ENCODE measurements around the gene UBE2J2. TPM values are rescaled to one million over a fixed set of nuclear protein-coding genes. Genes with fewer than 3 reads are reported as not detected.

The UBE2J2 gene
- total and polyA plus RNA-seq, 2 of the 4 experiments (the other 2 are of a cell fraction): 20.6 to 67.5 TPM

DNA sequence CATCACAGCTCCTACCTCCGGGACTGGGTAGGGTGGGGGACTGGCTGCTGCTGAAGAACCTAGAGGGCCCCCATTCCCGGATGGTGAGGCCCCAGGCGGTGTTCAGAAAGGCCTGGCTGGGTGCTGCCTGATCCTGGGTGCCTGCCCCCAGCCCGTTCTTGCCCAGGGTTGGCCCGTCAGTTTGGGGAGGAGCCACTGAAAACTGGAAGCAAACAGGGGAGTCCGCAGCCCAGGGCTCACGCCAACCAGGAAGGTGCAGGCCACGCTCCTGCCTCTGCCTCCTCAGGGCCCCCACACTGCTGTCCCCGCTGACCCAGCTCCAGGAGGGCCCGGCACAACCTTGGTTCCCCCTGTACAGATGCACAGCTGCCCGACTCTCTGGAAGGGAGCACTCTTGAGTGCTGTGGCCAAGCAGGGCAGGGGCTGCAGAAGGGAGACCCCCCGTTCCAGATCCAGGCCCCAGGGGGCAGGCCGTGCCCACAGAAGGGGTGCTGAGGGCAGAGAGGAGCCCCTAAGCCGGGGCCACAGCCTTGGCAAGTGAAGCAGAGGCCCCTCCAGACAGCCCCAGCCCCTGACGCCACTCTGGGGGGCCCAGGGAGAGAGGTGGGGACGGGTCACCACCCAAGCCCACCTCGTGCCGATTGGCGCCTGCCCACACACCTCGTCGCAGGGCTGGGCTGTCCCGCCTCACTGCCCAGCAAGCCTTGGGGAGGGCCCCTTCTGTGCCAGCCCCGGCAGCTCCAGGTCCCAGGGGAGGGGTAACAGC is 32.6 kb downstream of the UBE2J2 start:
- Histone ChIP-seq H2BK15ac (ENCODE audit: low read depth, low read length) (no peak overlapping the region), H4K91ac (ENCODE audit: insufficient read depth, low read depth, low read length) (no peak overlapping the region), H3K56ac (ENCODE audit: extremely low read depth, insufficient read depth, low read length) (no peak overlapping the region), H4K5ac (ENCODE audit: low read depth, low read length) (peak overlapping the region; percentile 43; the same call in 1 of the 2 replicates), H2BK20ac (ENCODE audit: low read depth, low read length) (no peak overlapping the region), H3K18ac (ENCODE audit: low read depth, low read length) (no peak overlapping the region), H3K14ac (replicated peaks; ENCODE audit: low read depth, low read length) (no peak overlapping the region), H3K27me3 (ENCODE audit: control insufficient read depth, insufficient read depth, low read length) (no peaks in the 10 kb centered on the region), H2AK5ac (ENCODE audit: low read depth, low read length) (no peak overlapping the region), H3K23ac (ENCODE audit: low read depth, low read length) (no peak overlapping the region), H4K8ac (ENCODE audit: low read depth in 2 of 2, low read length in 2 of 2) (peak overlapping the region in 1 of 2 experiments; percentile 4; a peak in 1 of 4 replicates), H3K9me1 (ENCODE audit: insufficient read depth, low read length) (no peaks in the 10 kb centered on the region), H2BK5ac (ENCODE audit: low read depth, low read length, poor library complexity, severe bottlenecking) (no peak overlapping the region), H2AK9ac (replicated peaks; ENCODE audit: low read depth, low read length, poor library complexity) (no peak overlapping the region), H2AFZ (replicated peaks; ENCODE audit: low read length, poor library complexity) (peak overlapping the region; percentile 23), H3K36me3 (ENCODE audit: control insufficient read depth, insufficient read depth, low read length) (peaks cover 2% of the 10 kb centered on the region; the same call in 1 of the 2 replicates), H3K4ac (ENCODE audit: low read depth, low read length) (no peak overlapping the region), H3K4me3 (ENCODE audit: insufficient read depth, low read depth, low read length) (no peak overlapping the region), H3K79me1 (ENCODE audit: low read depth in 1 of 2, low read length in 2 of 2) (peaks cover 0 to 5% of the 10 kb centered on the region in 2 experiments; a peak in 1 of 4 replicates), H3K4me2 (ENCODE audit: low read depth, low read length) (no peak overlapping the region), H3K9me3 (ENCODE audit: control insufficient read depth, insufficient read depth, low read length) (no peaks in the 10 kb centered on the region), H4K20me1 (ENCODE audit: insufficient read depth, low read length) (no peaks in the 10 kb centered on the region), H3K4me1 (ENCODE audit: control insufficient read depth, insufficient read depth, low read length) (peaks cover 17% of the 10 kb centered on the region), H3K27ac (ENCODE audit: insufficient read depth, low read length) (no peak overlapping the region), H2BK120ac (ENCODE audit: low read depth, low read length) (0 out of 2 replicates have a peak overlapping the region, but pooled peaks have one; percentile 4), H3K9ac (ENCODE audit: low read depth, low read length) (no peak overlapping the region)
- WGBS, 2 experiments (ENCODE audit: extremely low coverage in 2 of 2, insufficient read length in 1 of 2): 57% methylated on average over 12 of the region's 23 CpGs; no CpG with 5 or more reads in 1 of the 2 experiments
- no peak for TF ChIP-seq CEBPB (IDR thresholded peaks at IDR 0.05; ENCODE audit: low read depth, low read length)
- TF ChIP-seq CTCF (conservative IDR thresholded peaks at IDR 0.05; ENCODE audit: low read depth, low read length): no peak
- no peak for TF ChIP-seq BHLHE40 (IDR thresholded peaks at IDR 0.05; ENCODE audit: low read depth, low read length)
- no peak for TF ChIP-seq MAFK (IDR thresholded peaks at IDR 0.05; ENCODE audit: low read depth, low read length)
- TF ChIP-seq MAZ (IDR thresholded peaks at IDR 0.05; ENCODE audit: borderline replicate concordance, low read depth, low read length): no peak
- intact Hi-C loops (cut with micrococcal nuclease): no loop called here
- BruUV-seq (replicated peaks): no TSS peak
- POLR2A ChIA-PET (ENCODE audit: unreplicated experiment): no interaction called here
- CTCF ChIA-PET: no interaction called here
- ATAC-seq (ENCODE audit: low read depth): peak; percentile 12; the same call in 1 of the 2 replicates
- in situ Hi-C loops (cut with MboI; ENCODE audit: low sequenced_read_pairs): no loop called here
- dilution Hi-C loops (cut with HindIII; ENCODE audit: low sequenced_read_pairs, unreplicated experiment): no loop called here
- no peak for DNase-seq

Data from IMR-90 (cell line).